A549 (cell line): ENCODE measurements around the gene HPGDS. TPM values are rescaled to one million over a fixed set of nuclear protein-coding genes. Genes with fewer than 3 reads are reported as not detected.
A peak's percentile ranks its signal among the peaks of the same experiment; 100 is the strongest.

Source experiments
- ATAC-seq, 2 experiments: fragments of 200-7000 bp in 1 of 2; fragments of >200 bp in 1 of 2; cut with Nextera tagmentation in 1 of 2; cut with Tn5 transposase in 1 of 2; 3 replicates each; pipeline versions ENCODE4 v1.8.0 to v1.9.1; 2018 to 2020; ENCODE audit warnings: mild to moderate bottlenecking in 1 of 2, moderate library complexity in 1 of 2
- CTCF ChIA-PET: fragments of 300-600 bp; sonication (Branson Sonifier 250); formaldehyde crosslinking; extraction: SDS; loops from one replicate; lab custom pipeline; 2021; ENCODE audit warnings: antibody characterized with exemption, inconsistent platforms; lab: Yijun Ruan, JAX
- POLR2A ChIA-PET: fragments of 350-600 bp; formaldehyde crosslinking; extraction: SDS; loops from one replicate; lab custom pipeline; 2021; ENCODE audit warnings: antibody characterized with exemption, inconsistent platforms; lab: Yijun Ruan, JAX
- DNase-seq, 2 experiments: peaks; one replicate each; pipeline versions ENCODE4 v3.0.0 to v3.0.0-alpha.2; 2011 to 2016; ENCODE audit warnings: low read depth in 1 of 2, low spot score in 1 of 2
- FAIRE-seq: peaks from 2 replicates; lab custom pipeline; 2011; peaks lifted over from hg19 to GRCh38; lab: Jason Lieb, UNC
- H3K27ac ChIP-seq, 2 experiments: fragments of >200 bp; sonication (Bioruptor Twin); formaldehyde crosslinking; 3 replicates each; pipeline ENCODE4 v1.5.1; 2016 to 2017
- H3K4me1 ChIP-seq: fragments of >200 bp; sonication (Bioruptor Twin); formaldehyde crosslinking; 3 replicates; pipeline ENCODE4 v1.6.1; 2016
- H3K4me2 ChIP-seq: fragments of >200 bp; sonication (Bioruptor Twin); formaldehyde crosslinking; 3 replicates; pipeline ENCODE4 v1.6.1; 2016
- H3K4me3 ChIP-seq: fragments of >200 bp; sonication (Bioruptor Twin); formaldehyde crosslinking; 3 replicates; pipeline ENCODE4 v1.5.1; 2016
- H3K9me3 ChIP-seq: fragments of >200 bp; sonication (Bioruptor Twin); formaldehyde crosslinking; 3 replicates; pipeline ENCODE4 v1.6.1; 2016
- BCL3 ChIP-seq: fragments of >200 bp; sonication (Bioruptor Twin); formaldehyde crosslinking; IDR thresholded peaks from 3 replicates; pipeline ENCODE4 v1.6.1; 2016
- CEBPB ChIP-seq, 2 experiments: fragments of >200 bp in 1 of 2; sonication (Bioruptor Twin) in 1 of 2; formaldehyde crosslinking in 1 of 2; IDR thresholded peaks; 2 replicates each; pipeline ENCODE4 v1.6.1; 2012 to 2016
- CHD4 ChIP-seq: fragments of 200-600 bp; sonication (generic); IDR thresholded peaks from 2 replicates; pipeline ENCODE4 v1.6.1; 2016; ENCODE audit warnings: antibody characterized with exemption, mild to moderate bottlenecking, borderline replicate concordance
- CTCF ChIP-seq: fragments of >200 bp; sonication (Bioruptor Twin); formaldehyde crosslinking; IDR thresholded peaks from 3 replicates; pipeline ENCODE4 v1.5.1; 2016
- FOSB ChIP-seq: fragments of 250-450 bp; sonication (Bioruptor Pico); IDR thresholded peaks from 2 replicates; pipeline ENCODE4 v1.5.0; 2020; ENCODE audit warnings: mild to moderate bottlenecking, moderate library complexity
- GATA3 ChIP-seq: IDR thresholded peaks from 2 replicates; pipeline ENCODE4 v1.6.1; 2012; ENCODE audit warnings: borderline replicate concordance
- HMGXB4 ChIP-seq: fragments of 250-450 bp; sonication (Bioruptor Pico); IDR thresholded peaks from 2 replicates; pipeline ENCODE4 v1.5.0; 2021; ENCODE audit warnings: mild to moderate bottlenecking, moderate library complexity, borderline replicate concordance
- HOXB5 ChIP-seq: fragments of 250-450 bp; sonication (Bioruptor Pico); IDR thresholded peaks from 2 replicates; pipeline ENCODE4 v1.5.0; 2020; ENCODE audit warnings: mild to moderate bottlenecking, moderate library complexity
- JUNB ChIP-seq: fragments of >200 bp; sonication (Bioruptor Twin); formaldehyde crosslinking; IDR thresholded peaks from 2 replicates; pipeline ENCODE4 v1.6.1; 2016
- MAZ ChIP-seq: fragments of 150-350 bp; IDR thresholded peaks from 2 replicates; pipeline ENCODE4 v1.6.1; 2014; ENCODE audit warnings: antibody characterized with exemption, low read depth, low read length, borderline replicate concordance
- POLR2A ChIP-seq: IDR thresholded peaks from 2 replicates; pipeline ENCODE4 v1.6.1; 2012; ENCODE audit warnings: mild to moderate bottlenecking, low read length
- RAD21 ChIP-seq, 2 experiments: fragments of >200 bp in 1 of 2; sonication (Bioruptor Twin) in 1 of 2; formaldehyde crosslinking in 1 of 2; IDR thresholded peaks in 1 of 2; conservative IDR thresholded peaks in 1 of 2; 2 replicates in 1 of 2; 3 replicates in 1 of 2; pipeline ENCODE4 v1.6.1; 2012 to 2018; ENCODE audit warnings: inconsistent platforms in 1 of 2
- RARB ChIP-seq: fragments of 250-450 bp; sonication (Bioruptor Pico); IDR thresholded peaks from 2 replicates; pipeline ENCODE4 v1.8.0; 2021; ENCODE audit warnings: mild to moderate bottlenecking, moderate library complexity
- REST ChIP-seq: fragments of 200-600 bp; sonication (generic); IDR thresholded peaks from 2 replicates; pipeline ENCODE4 v1.6.1; 2016; ENCODE audit warnings: antibody characterized with exemption, mild to moderate bottlenecking, moderate library complexity
- RFX5 ChIP-seq: fragments of 450-650 bp; IDR thresholded peaks from 2 replicates; pipeline ENCODE4 v1.7.1; 2014; ENCODE audit warnings: antibody characterized with exemption, mild to moderate bottlenecking, moderate library complexity
- SREBF2 ChIP-seq: fragments of 450-650 bp; IDR thresholded peaks from 2 replicates; pipeline ENCODE4 v1.6.1; 2014; ENCODE audit warnings: mild to moderate bottlenecking, moderate library complexity
- ZC3H11A ChIP-seq: fragments of 450-650 bp; IDR thresholded peaks from 2 replicates; pipeline ENCODE4 v1.6.1; 2014; ENCODE audit warnings: antibody characterized with exemption, mild to moderate bottlenecking
- ZSCAN20 ChIP-seq: fragments of 250-450 bp; sonication (Bioruptor Pico); IDR thresholded peaks from 2 replicates; pipeline ENCODE4 v1.8.0; 2022; ENCODE audit warnings: mild to moderate bottlenecking, moderate library complexity
- WGBS: methylation state at CpG from one replicate; pipeline ENCODE4 v1.1.6; 2017; ENCODE audit errors: missing lambda C conversion rate; 5-methylcytosine and 5-hydroxymethylcytosine counted together
- polyA plus RNA-seq, 4 experiments: library from polyadenylated mRNA; depleted of rRNA in 3 of 4; stranded (reverse); fragments of >200 nt; fragmentation: RNase III in 1 of 4; extraction: RNeasy Plus Mini Kit Qiagen cat#74134 plus additional on column Dnase treatment in 1 of 4; gene quantifications; 2 replicates in 3 of 4; 3 replicates in 1 of 4; pipeline ENCODE4 v1.2.3, GENCODE V29; 2011 to 2017
- TF ChIP-seq, protein P1 (sequence below): IDR thresholded peaks from 2 replicates; pipeline ENCODE4 v1.6.1; 2012; ENCODE audit warnings: low read depth, borderline replicate concordance
- TF ChIP-seq, protein P2 (sequence below): fragments of >200 bp; sonication (Bioruptor Twin); formaldehyde crosslinking; IDR thresholded peaks from 2 replicates; pipeline ENCODE4 v1.6.1; 2016

The HPGDS gene
- polyA plus RNA-seq, 2 of the 4 experiments (the other 2 are of a cell fraction): not detected

GRCh38 chr4:94364527-94364926 is 21.9 kb upstream of the HPGDS start:
- TF ChIP-seq, protein P1, sequence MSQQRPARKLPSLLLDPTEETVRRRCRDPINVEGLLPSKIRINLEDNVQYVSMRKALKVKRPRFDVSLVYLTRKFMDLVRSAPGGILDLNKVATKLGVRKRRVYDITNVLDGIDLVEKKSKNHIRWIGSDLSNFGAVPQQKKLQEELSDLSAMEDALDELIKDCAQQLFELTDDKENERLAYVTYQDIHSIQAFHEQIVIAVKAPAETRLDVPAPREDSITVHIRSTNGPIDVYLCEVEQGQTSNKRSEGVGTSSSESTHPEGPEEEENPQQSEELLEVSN: no peak
- no peak for TF ChIP-seq CTCF
- Histone ChIP-seq H3K27ac (no peak overlapping the region), H3K9me3 (no peaks in the 10 kb centered on the region), H3K4me1 (peaks cover 7% of the 10 kb centered on the region; the same call in 1 of the 3 replicates), H3K4me3 (no peak overlapping the region), H3K4me2 (no peak overlapping the region)
- CTCF ChIA-PET: no interaction called here
- ATAC-seq: no peak
- no peak for FAIRE-seq
- POLR2A ChIA-PET: no interaction called here
- 71% methylated on average over 4 of the region's 4 CpGs for WGBS
- DNase-seq: no peak

- Histone ChIP-seq H3K27ac (no peak overlapping the region), H3K4me2 (peak overlapping the region; percentile 33; the same call in 1 of the 3 replicates), H3K9me3 (no peaks in the 10 kb centered on the region), H3K4me3 (no peak overlapping the region), H3K4me1 (peaks cover 7% of the 10 kb centered on the region; the same call in 1 of the 3 replicates)
- DNase-seq (no peak), ATAC-seq (no peak), FAIRE-seq (no peak)
- CTCF ChIA-PET: no interaction called here
- WGBS: 57% methylated on average over 4 of the region's 4 CpGs
- no peak for TF ChIP-seq GATA3
- POLR2A ChIA-PET: no interaction called here
These were observed 20.6 kb upstream of the HPGDS start for GRCh38 chr4:94363136-94363655.

- H3K4me2 ChIP-seq: no peak overlapping the region
- no peak overlapping the region for H3K27ac ChIP-seq
- POLR2A ChIA-PET: no interaction called here
- H3K4me1 ChIP-seq: peaks cover 7% of the 10 kb centered on the region; the same call in 1 of the 3 replicates
- DNase-seq (no peak), ATAC-seq (no peak), FAIRE-seq (no peak)
- TF ChIP-seq REST: no peak
- no peak for TF ChIP-seq FOSB (CRISPR knock-in tag)
- no peak for TF ChIP-seq RAD21 (conservative IDR thresholded peaks at IDR 0.05 in 1 of 2, IDR thresholded peaks at IDR 0.05 in 1 of 2)
- no peak for TF ChIP-seq RFX5
- no peak for TF ChIP-seq JUNB
- no peak for TF ChIP-seq SREBF2
- no peak for TF ChIP-seq POLR2A
- no peak for TF ChIP-seq RARB (CRISPR knock-in tag)
- TF ChIP-seq HOXB5 (CRISPR knock-in tag): no peak
- no peak for TF ChIP-seq CHD4
- TF ChIP-seq, protein P2, sequence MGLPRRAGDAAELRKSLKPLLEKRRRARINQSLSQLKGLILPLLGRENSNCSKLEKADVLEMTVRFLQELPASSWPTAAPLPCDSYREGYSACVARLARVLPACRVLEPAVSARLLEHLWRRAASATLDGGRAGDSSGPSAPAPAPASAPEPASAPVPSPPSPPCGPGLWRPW: no peak
- TF ChIP-seq ZSCAN20 (CRISPR knock-in tag): no peak
- TF ChIP-seq CTCF: no peak
- no peak for TF ChIP-seq HMGXB4 (CRISPR knock-in tag)
- no peak for TF ChIP-seq ZC3H11A
- TF ChIP-seq CEBPB (IDR thresholded peaks at IDR 0.05): no peak
- TF ChIP-seq MAZ: no peak
- no peak for TF ChIP-seq BCL3
- WGBS: 67% methylated on average over 4 of the region's 4 CpGs
- H3K4me3 ChIP-seq: no peak overlapping the region
- CTCF ChIA-PET: no interaction called here
- H3K9me3 ChIP-seq: no peaks in the 10 kb centered on the region
These were observed 17.2 kb upstream of the HPGDS start for GRCh38 chr4:94359838-94360237.
